GM12878 (cell line): ENCODE measurements around the gene TP63. TPM values are rescaled to one million over a fixed set of nuclear protein-coding genes. Genes with fewer than 3 reads are reported as not detected.

ENCODE experiments used
- ATAC-seq: fragments of 200-7000 bp; cut with Tn5 transposase; 3 replicates; pipeline ENCODE4 v1.9.1; 2020; ENCODE audit warnings: mild to moderate bottlenecking, moderate library complexity
- BruUV-seq: library from RNA; stranded (reverse); fragments of 400-500 nt; replicated peaks from 2 replicates; lab custom pipeline; 2021; lab: Mats Ljungman, UMichigan
- CTCF ChIA-PET: fragments of 300-600 bp; sonication (Branson Sonifier 250); formaldehyde crosslinking; extraction: SDS; loops from one replicate; lab custom pipeline; 2021; ENCODE audit warnings: inconsistent platforms; lab: Yijun Ruan, JAX
- POLR2A ChIA-PET: fragments of 350-600 bp; formaldehyde crosslinking; extraction: SDS; loops from one replicate; lab custom pipeline; 2021; ENCODE audit warnings: inconsistent platforms; lab: Charles Lee
- RAD21 ChIA-PET: fragments of 300-600 bp; sonication (Branson Sonifier 250); formaldehyde crosslinking; loops from one replicate; lab custom pipeline; 2023; ENCODE audit warnings: antibody characterized with exemption; ENCODE audit not compliant: unreplicated experiment; lab: Charles Lee
- SMC1A ChIA-PET: fragments of 300-600 bp; sonication (Branson Sonifier 250); formaldehyde crosslinking; loops from one replicate; lab custom pipeline; 2023; ENCODE audit not compliant: unreplicated experiment, uncharacterized antibody; lab: Charles Lee
- DNase-seq: peaks from one replicate; pipeline ENCODE4 v3.0.0-alpha.2; 2011; ENCODE audit warnings: low read depth, low spot score
- FAIRE-seq: peaks from 3 replicates; lab custom pipeline; 2011; peaks lifted over from hg19 to GRCh38; lab: Jason Lieb, UNC
- H2AFZ ChIP-seq: 2 replicates; pipeline ENCODE4 v1.6.0; 2011; ENCODE audit warnings: low read depth, low read length, control low read depth; ENCODE audit not compliant: control insufficient read depth
- H3K27ac ChIP-seq: 2 replicates; pipeline ENCODE4 v1.5.1; 2011; ENCODE audit warnings: control low read depth; ENCODE audit not compliant: control insufficient read depth, insufficient read depth
- H3K27me3 ChIP-seq, 2 experiments: replicated peaks in 1 of 2; 2 replicates each; pipeline versions ENCODE4 v1.6.0 to v1.6.1; 2011; ENCODE audit warnings: low read length in 1 of 2; ENCODE audit not compliant: control insufficient read depth in 2 of 2, insufficient read depth in 2 of 2
- H3K36me3 ChIP-seq, 2 experiments: 2 replicates each; pipeline ENCODE4 v1.5.1; 2011; ENCODE audit warnings: low read length in 1 of 2; ENCODE audit not compliant: control insufficient read depth in 2 of 2, insufficient read depth in 2 of 2
- H3K4me1 ChIP-seq: 2 replicates; pipeline ENCODE4 v1.6.1; 2011; ENCODE audit warnings: mild to moderate bottlenecking, low read length, moderate library complexity, mixed read lengths; ENCODE audit not compliant: control insufficient read depth, insufficient read depth
- H3K4me2 ChIP-seq: 2 replicates; pipeline ENCODE4 v1.6.0; 2011; ENCODE audit warnings: control low read depth; ENCODE audit not compliant: control insufficient read depth, insufficient read depth
- H3K4me3 ChIP-seq: fragments of 200-600 bp; sonication (generic); 2 replicates; pipeline ENCODE4 v1.5.1; 2016
- H3K79me2 ChIP-seq: 2 replicates; pipeline ENCODE4 v1.6.0; 2011; ENCODE audit warnings: low read length; ENCODE audit not compliant: control insufficient read depth, insufficient read depth
- H3K9ac ChIP-seq: 2 replicates; pipeline ENCODE4 v1.8.0; 2011; ENCODE audit warnings: low read length, control low read depth, mixed read lengths; ENCODE audit not compliant: control insufficient read depth, insufficient read depth
- H3K9me3 ChIP-seq: replicated peaks from 3 replicates; pipeline ENCODE4 v1.5.1; 2011; ENCODE audit warnings: mild to moderate bottlenecking, low read length; ENCODE audit not compliant: control insufficient read depth, insufficient read depth
- H4K20me1 ChIP-seq: 2 replicates; pipeline ENCODE4 v1.6.0; 2011; ENCODE audit not compliant: control insufficient read depth, insufficient read depth
- ETV6 ChIP-seq, 2 experiments: fragments of 450-650 bp in 1 of 2; IDR thresholded peaks in 1 of 2; conservative IDR thresholded peaks in 1 of 2; 2 replicates each; pipeline ENCODE4 v1.6.1; 2014; ENCODE audit warnings: antibody characterized with exemption in 1 of 2, borderline replicate concordance in 1 of 2, low read depth in 1 of 2, mild to moderate bottlenecking in 1 of 2, moderate library complexity in 1 of 2
- GABPA ChIP-seq: IDR thresholded peaks from 2 replicates; pipeline ENCODE4 v1.6.1; 2014; ENCODE audit warnings: antibody characterized with exemption, low read depth, mild to moderate bottlenecking, inconsistent platforms
- MEF2B ChIP-seq: fragments of 450-650 bp; IDR thresholded peaks from 2 replicates; pipeline ENCODE4 v1.6.1; 2018; ENCODE audit warnings: mild to moderate bottlenecking, moderate library complexity; ENCODE audit not compliant: partially characterized antibody, poor library complexity, severe bottlenecking
- NFIC ChIP-seq: IDR thresholded peaks from 2 replicates; pipeline ENCODE4 v1.6.1; 2012; ENCODE audit warnings: low read depth, mild to moderate bottlenecking, inconsistent platforms, low read length, moderate library complexity
- RFX5 ChIP-seq: IDR thresholded peaks from 2 replicates; pipeline ENCODE4 v1.6.1; 2011; ENCODE audit warnings: low read depth, low read length, improper control_type of control experiment
- STAT3 ChIP-seq: IDR thresholded peaks from 2 replicates; pipeline ENCODE4 v1.6.1; 2011; ENCODE audit warnings: low read depth, low read length, improper control_type of control experiment
- ZNF384 ChIP-seq: IDR thresholded peaks from 2 replicates; pipeline ENCODE4 v1.6.1; 2012; ENCODE audit warnings: low read depth, mild to moderate bottlenecking, low read length, improper control_type of control experiment, borderline replicate concordance
- WGBS: methylation state at CpG from one replicate; pipeline ENCODE4 v1.1.6; 2016; ENCODE audit warnings: low lambda C conversion rate; ENCODE audit not compliant: insufficient replicate concordance, insufficient coverage; ENCODE audit errors: missing lambda C conversion rate; 5-methylcytosine and 5-hydroxymethylcytosine counted together
- in situ Hi-C: fragments of 300-500 bp; cut with MboI; formaldehyde crosslinking; loops from 9 replicates; pipeline ENCODE4 v1.14.3; 2018; ENCODE audit warnings: mixed read lengths
- intact Hi-C: fragments of 100-400 bp; cut with micrococcal nuclease; formaldehyde crosslinking; loops from one replicate; pipeline ENCODE4 v1.14.2; 2022; ENCODE audit not compliant: unreplicated experiment
- polyA plus RNA-seq, 11 experiments: library from polyadenylated mRNA; depleted of rRNA in 4 of 11; unstranded in 6 of 11; stranded (reverse) in 5 of 11; fragments of >200 nt; fragmentation: Nextera tagmentation in 4 of 11; fragmentation: Illumina TruSeq in 1 of 11; extraction: Ambion mirVana in 4 of 11; extraction: Trizol in 1 of 11; gene quantifications; 1 replicate in 1 of 11; 2 replicates in 10 of 11; pipeline versions ENCODE4 v1.2.1 to v1.2.3, GENCODE V29; 2011 to 2016; ENCODE audit warnings: inconsistent platforms in 2 of 11, missing spikeins in 2 of 11, low read depth in 1 of 11
- total RNA-seq, 4 experiments: library from RNA; depleted of rRNA in 3 of 4; stranded (reverse); fragments of >200 nt in 3 of 4; fragmentation: Illumina TruSeq in 1 of 4; extraction: Trizol in 1 of 4; gene quantifications; 2 replicates each; pipeline versions ENCODE4 v1.2.1 to v1.2.3, GENCODE V29; 2013 to 2021
- TF ChIP-seq, protein P1 (sequence below): IDR thresholded peaks from 2 replicates; pipeline ENCODE4 v1.6.1; 2012; ENCODE audit warnings: low read depth, low read length, improper control_type of control experiment
- TF ChIP-seq, protein P2 (sequence below): fragments of 450-650 bp; formaldehyde crosslinking; IDR thresholded peaks from 2 replicates; pipeline ENCODE4 v1.4.0; 2020; ENCODE audit warnings: mild to moderate bottlenecking, moderate library complexity

Gene TP63
- total and polyA plus RNA-seq, 10 of the 15 experiments (the other 5 are each of a cell fraction or from before 2014, with no cell fraction given): 1.4 to 10.8 (median 6.2) TPM

DNA sequence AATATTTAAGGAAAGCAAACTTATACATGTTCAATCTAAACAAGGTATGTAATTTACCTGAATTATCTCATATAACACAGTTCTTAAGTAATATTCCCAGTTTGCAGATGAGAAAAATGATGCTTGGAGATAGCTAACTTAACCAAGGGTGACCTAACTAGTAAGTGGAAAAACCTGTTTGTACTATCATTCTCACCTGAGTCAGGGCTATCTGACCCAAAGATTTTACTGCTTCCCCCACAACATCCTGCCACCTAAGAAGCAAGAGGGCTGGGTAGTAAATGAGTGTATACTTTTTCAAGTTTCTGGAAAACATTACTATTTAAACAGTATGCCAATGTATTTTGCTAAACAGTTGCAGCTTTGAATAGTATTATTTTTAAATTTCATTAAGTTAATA lies 10.6 kb downstream of the TP63 start:
- ATAC-seq (peak; percentile 81), DNase-seq (no peak), FAIRE-seq (no peak)
- POLR2A ChIA-PET: interaction anchor here (0.5 to 2.9 kb wide), 5 partner anchors 10 to 33 kb away, joined by 3 to 11 read pairs (median 3); no protein-coding TSS in a partner anchor
- RAD21 ChIA-PET: interaction anchor here (1.0 to 2.3 kb wide), 3 partner anchors 10 to 14 kb away, joined by 3 to 12 read pairs (median 6); partner anchors contain the start of gene TP63
- BruUV-seq: no TSS peak
- no peak overlapping the region for H2AFZ ChIP-seq
- SMC1A ChIA-PET: interaction anchor here (1.2 to 2.4 kb wide), 4 partner anchors 11 to 72 kb away, joined by 4 to 39 read pairs (median 4); partner anchors contain the start of gene TP63
- H3K27me3 ChIP-seq: no peaks in the 10 kb centered on the region
- no peak overlapping the region for H3K9ac ChIP-seq
- H3K9me3 ChIP-seq: no peaks in the 10 kb centered on the region; the same call in 1 of the 3 replicates
- no peaks in the 10 kb centered on the region for H4K20me1 ChIP-seq
- in situ Hi-C loops (no loop called here), intact Hi-C loops (no loop called here)
- no peak overlapping the region for H3K4me2 ChIP-seq
- no peak overlapping the region for H3K4me3 ChIP-seq
- no peak overlapping the region for H3K27ac ChIP-seq
- H3K79me2 ChIP-seq: no peaks in the 10 kb centered on the region; the same call in none of the 2 replicates
- CTCF ChIA-PET: interaction anchor here (1.6 to 2.1 kb wide), 3 partner anchors 10 to 129 kb away, joined by 3 to 5 read pairs (median 5); partner anchors contain the start of gene TP63
- no peaks in the 10 kb centered on the region for H3K36me3 ChIP-seq
- peaks cover 8% of the 10 kb centered on the region; the same call in 1 of the 2 replicates for H3K4me1 ChIP-seq
- TF ChIP-seq, protein P1, sequence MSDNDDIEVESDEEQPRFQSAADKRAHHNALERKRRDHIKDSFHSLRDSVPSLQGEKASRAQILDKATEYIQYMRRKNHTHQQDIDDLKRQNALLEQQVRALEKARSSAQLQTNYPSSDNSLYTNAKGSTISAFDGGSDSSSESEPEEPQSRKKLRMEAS: no peak
- TF ChIP-seq NFIC: peak; percentile 38; the same call in 1 of the 2 replicates

DNA sequence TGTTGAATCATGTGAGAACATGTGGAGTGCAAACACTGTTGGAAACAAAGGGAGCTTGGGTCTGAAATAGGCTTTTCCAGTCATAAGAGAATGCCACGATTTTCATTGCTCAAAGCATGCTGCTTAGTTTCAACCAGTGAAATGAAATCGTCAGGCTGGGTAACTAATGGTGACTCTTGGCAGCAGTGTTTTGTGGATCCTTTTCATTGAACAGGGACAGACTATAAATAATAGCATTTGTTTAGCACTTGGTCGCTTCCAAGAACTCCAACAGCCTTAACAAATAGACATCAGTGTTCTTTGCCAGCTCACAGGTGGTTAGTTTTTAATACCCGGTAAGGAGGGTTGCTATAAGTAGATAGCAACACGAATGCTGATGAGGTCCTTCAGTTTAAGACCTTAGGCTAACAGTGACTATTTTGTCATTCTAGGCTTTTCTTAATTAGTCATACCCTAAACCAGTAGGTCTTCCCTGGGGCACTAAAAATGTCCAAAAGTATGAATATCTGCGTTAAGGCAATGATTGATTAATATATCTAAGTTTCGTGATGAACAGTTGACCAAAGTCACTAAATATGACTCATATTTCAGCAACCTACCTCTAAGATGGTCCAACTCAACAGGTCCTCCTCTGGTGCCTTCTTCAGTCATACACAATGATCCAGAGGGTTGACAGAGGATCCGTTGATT lies 15.8 kb downstream of the TP63 start:
- WGBS: 6% methylated on average over 8 of the region's 8 CpGs
- RAD21 ChIA-PET: interaction anchor here (0.9 kb wide), 1 partner anchor 13 kb away, joined by 3 read pairs; no protein-coding TSS in a partner anchor
- Histone ChIP-seq H3K9me3 (peaks cover 5% of the 10 kb centered on the region; the same call in 2 of the 3 replicates), H3K36me3 (no peaks in the 10 kb centered on the region), H3K4me3 (no peak overlapping the region), H2AFZ (no peak overlapping the region), H3K4me1 (no peaks in the 10 kb centered on the region), H3K9ac (no peak overlapping the region), H3K79me2 (no peaks in the 10 kb centered on the region; the same call in 1 of the 2 replicates), H3K27ac (no peak overlapping the region), H3K4me2 (no peak overlapping the region), H4K20me1 (no peaks in the 10 kb centered on the region), H3K27me3 (no peaks in the 10 kb centered on the region)
- FAIRE-seq (no peak), ATAC-seq (peak; percentile 88), DNase-seq (no peak)
- SMC1A ChIA-PET: interaction anchor here (0.9 to 1.2 kb wide), 4 partner anchors 8 to 69 kb away, joined by 3 read pairs; no protein-coding TSS in a partner anchor
- POLR2A ChIA-PET: interaction anchor here (1.2 kb wide), 1 partner anchor 13 kb away, joined by 5 read pairs; no protein-coding TSS in a partner anchor
- in situ Hi-C loops: no loop called here
- intact Hi-C loops: no loop called here
- BruUV-seq: no TSS peak
- CTCF ChIA-PET: no interaction called here
- TF ChIP-seq GABPA (no peak), RFX5 (no peak), STAT3 (no peak), ZNF384 (no peak), MEF2B (no peak), ETV6 (conservative IDR thresholded peaks at IDR 0.05 in 1 of 2, IDR thresholded peaks at IDR 0.05 in 1 of 2; ENCODE audit: borderline replicate concordance in 1 of 2, low read depth in 1 of 2) (no peak)
- TF ChIP-seq, protein P2, sequence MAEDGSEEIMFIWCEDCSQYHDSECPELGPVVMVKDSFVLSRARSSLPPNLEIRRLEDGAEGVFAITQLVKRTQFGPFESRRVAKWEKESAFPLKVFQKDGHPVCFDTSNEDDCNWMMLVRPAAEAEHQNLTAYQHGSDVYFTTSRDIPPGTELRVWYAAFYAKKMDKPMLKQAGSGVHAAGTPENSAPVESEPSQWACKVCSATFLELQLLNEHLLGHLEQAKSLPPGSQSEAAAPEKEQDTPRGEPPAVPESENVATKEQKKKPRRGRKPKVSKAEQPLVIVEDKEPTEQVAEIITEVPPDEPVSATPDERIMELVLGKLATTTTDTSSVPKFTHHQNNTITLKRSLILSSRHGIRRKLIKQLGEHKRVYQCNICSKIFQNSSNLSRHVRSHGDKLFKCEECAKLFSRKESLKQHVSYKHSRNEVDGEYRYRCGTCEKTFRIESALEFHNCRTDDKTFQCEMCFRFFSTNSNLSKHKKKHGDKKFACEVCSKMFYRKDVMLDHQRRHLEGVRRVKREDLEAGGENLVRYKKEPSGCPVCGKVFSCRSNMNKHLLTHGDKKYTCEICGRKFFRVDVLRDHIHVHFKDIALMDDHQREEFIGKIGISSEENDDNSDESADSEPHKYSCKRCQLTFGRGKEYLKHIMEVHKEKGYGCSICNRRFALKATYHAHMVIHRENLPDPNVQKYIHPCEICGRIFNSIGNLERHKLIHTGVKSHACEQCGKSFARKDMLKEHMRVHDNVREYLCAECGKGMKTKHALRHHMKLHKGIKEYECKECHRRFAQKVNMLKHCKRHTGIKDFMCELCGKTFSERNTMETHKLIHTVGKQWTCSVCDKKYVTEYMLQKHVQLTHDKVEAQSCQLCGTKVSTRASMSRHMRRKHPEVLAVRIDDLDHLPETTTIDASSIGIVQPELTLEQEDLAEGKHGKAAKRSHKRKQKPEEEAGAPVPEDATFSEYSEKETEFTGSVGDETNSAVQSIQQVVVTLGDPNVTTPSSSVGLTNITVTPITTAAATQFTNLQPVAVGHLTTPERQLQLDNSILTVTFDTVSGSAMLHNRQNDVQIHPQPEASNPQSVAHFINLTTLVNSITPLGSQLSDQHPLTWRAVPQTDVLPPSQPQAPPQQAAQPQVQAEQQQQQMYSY (CRISPR knock-in tag): no peak
